ENCODE data around the gene THG1L. TPM values are rescaled to one million over a fixed set of nuclear protein-coding genes. Genes with fewer than 3 reads are reported as not detected.

THG1L gene
- polyA plus RNA-seq, 2 of the 4 experiments (the other 2 are of a cell fraction) = 36.9 to 45.6 TPM

DNA sequence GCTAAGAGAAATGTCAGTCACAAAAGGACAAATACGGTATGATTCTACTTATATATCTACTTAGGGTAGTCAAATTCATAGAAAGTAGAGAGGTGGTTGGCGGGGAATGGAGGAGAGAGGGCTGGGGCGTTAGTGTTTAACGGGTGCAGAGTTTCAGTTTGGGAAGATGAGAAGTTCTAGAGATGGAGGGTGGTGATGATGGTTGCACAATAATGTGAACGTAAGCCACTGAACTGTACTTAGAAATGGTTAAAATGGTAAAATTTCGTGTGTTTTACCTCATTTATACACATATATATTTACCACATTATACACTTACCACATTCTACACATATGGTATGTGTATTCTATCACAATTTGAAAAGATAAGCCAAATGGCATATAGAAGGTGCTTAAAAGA, 48.0 kb downstream of the THG1L start (continued):
- no peak for TF ChIP-seq MYC (IDR thresholded peaks at IDR 0.05; ENCODE audit: borderline replicate concordance, low read length)
- TF ChIP-seq, protein P1, sequence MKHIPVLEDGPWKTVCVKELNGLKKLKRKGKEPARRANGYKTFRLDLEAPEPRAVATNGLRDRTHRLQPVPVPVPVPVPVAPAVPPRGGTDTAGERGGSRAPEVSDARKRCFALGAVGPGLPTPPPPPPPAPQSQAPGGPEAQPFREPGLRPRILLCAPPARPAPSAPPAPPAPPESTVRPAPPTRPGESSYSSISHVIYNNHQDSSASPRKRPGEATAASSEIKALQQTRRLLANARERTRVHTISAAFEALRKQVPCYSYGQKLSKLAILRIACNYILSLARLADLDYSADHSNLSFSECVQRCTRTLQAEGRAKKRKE (CRISPR knock-in tag; IDR thresholded peaks at IDR 0.05; ENCODE audit: low read depth) = no peak
- TF ChIP-seq HOXB5 (CRISPR knock-in tag; IDR thresholded peaks at IDR 0.05) = no peak
- no peak for TF ChIP-seq JUNB (IDR thresholded peaks at IDR 0.05)
- TF ChIP-seq EHF (CRISPR knock-in tag; IDR thresholded peaks at IDR 0.05) = no peak

DNA sequence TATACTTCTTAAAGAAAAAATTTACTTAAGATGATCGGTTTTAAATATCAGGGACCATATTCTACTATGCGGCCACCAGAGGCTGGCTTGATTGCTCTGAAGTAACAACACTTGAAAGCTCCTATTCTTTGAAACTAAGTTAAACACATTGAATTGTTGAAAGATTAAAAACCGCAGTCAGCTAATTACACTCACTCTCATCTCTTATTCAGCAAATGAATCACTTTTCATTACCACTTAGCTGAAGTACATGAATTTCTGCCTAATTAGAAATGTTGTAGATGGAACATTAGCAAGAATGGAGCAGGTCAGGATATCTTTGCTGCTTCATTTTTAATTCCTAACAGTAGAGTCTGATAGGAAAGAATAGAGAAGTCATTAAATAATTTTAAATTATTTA, 54.6 kb downstream of the THG1L start:
- Histone ChIP-seq H3K4me2 (no peak overlapping the region), H3K27ac (no peak overlapping the region), H3K4me1 (no peaks in the 10 kb centered on the region), H3K9me3 (no peaks in the 10 kb centered on the region), H3K4me3 (no peak overlapping the region)
- TF ChIP-seq MAFK (IDR thresholded peaks at IDR 0.05; ENCODE audit: partially characterized antibody) (peak; percentile 59), ZSCAN20 (CRISPR knock-in tag; IDR thresholded peaks at IDR 0.05) (no peak)
- no peak for DNase-seq (ENCODE audit: low read depth in 1 of 2, low spot score in 1 of 2)
- ATAC-seq = no peak
- no peak for FAIRE-seq
- 90% methylated on average over 3 of the region's 3 CpGs for WGBS (ENCODE audit: missing lambda C conversion rate)
- ChIA-PET POLR2A (no interaction called here), CTCF (no interaction called here)

Small RNA genes within 50 kb of the gene (small RNA-seq; reads per million reads assigned to genes)
- 0 reads per million in 6 experiments for gene AC026407.1

Other genes with a start within 250 kb of the THG1L start
- 7.7 and 9.7 TPM in 2 replicates for gene ADAM19, start 155.6 kb upstream of the THG1L start, polyA plus RNA-seq (2011; rRNA removed)
- 13.1 to 17.5 TPM (median 15.2 TPM) in 3 replicates for gene ADAM19, start 155.6 kb upstream of the THG1L start, polyA plus RNA-seq (2017; fragmentation: RNase III; extraction: RNeasy Plus Mini Kit Qiagen cat#74134 plus additional on column Dnase treatment)
- gene SOX30, start 79.0 kb upstream of the THG1L start, polyA plus RNA-seq (2011; rRNA removed) = 0.07 and 0.10 TPM in 2 replicates
- gene SOX30, start 79.0 kb upstream of the THG1L start, polyA plus RNA-seq (2017; fragmentation: RNase III; extraction: RNeasy Plus Mini Kit Qiagen cat#74134 plus additional on column Dnase treatment) = 0.08 TPM in 2 of 3 replicates, not detected in the other
- not detected in 2 replicates for gene C5orf52, start 59.9 kb upstream of the THG1L start, polyA plus RNA-seq (2011; rRNA removed)
- not detected in 3 replicates for gene C5orf52, start 59.9 kb upstream of the THG1L start, polyA plus RNA-seq (2017; fragmentation: RNase III; extraction: RNeasy Plus Mini Kit Qiagen cat#74134 plus additional on column Dnase treatment)
- 3.7 and 4.1 TPM in 2 replicates for gene LSM11, start 12.3 kb downstream of the THG1L start, polyA plus RNA-seq (2011; rRNA removed)
- 2.7 to 2.9 TPM (median 2.8 TPM) in 3 replicates for gene LSM11, start 12.3 kb downstream of the THG1L start, polyA plus RNA-seq (2017; fragmentation: RNase III; extraction: RNeasy Plus Mini Kit Qiagen cat#74134 plus additional on column Dnase treatment)
- 185 and 240 TPM in 2 replicates for gene CLINT1, start 127.7 kb downstream of the THG1L start, polyA plus RNA-seq (2011; rRNA removed)
- gene CLINT1, start 127.7 kb downstream of the THG1L start, polyA plus RNA-seq (2017; fragmentation: RNase III; extraction: RNeasy Plus Mini Kit Qiagen cat#74134 plus additional on column Dnase treatment) = 89.7 to 93.1 TPM (median 92.0 TPM) in 3 replicates

Measured in A549 (cell line).